ENCODE results near the gene IQCK. TPM values are rescaled to one million over a fixed set of nuclear protein-coding genes. Genes with fewer than 3 reads are reported as not detected.
A peak's percentile ranks its signal among the peaks of the same experiment; 100 is the strongest.

The IQCK gene
- total RNA-seq, 1 donor from 2014 or later: 7.6 TPM

DNA sequence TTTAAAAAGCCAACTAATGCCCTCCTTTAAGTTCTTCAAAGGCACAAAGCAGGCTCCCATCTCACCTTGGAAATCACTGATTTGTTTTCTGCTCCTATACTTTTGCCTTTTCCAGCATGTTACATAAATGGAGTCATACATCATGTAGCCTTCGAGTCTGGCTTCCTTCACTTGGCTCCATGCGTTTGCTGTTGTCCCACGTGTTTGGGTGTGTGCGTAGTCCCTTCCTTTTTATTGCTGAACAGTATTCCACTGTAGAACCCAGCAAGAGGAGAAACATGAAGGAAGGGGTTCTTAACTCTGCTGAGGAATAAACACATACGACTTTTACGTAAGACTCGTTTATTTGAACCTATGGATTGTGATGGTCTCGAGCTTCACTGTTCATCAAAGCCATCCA is 84.5 kb downstream of the IQCK start:
- Histone ChIP-seq H3K4me3 (no peak overlapping the region), H3K36me3 (no peaks in the 10 kb centered on the region), H3K9me3 (peaks cover 3% of the 10 kb centered on the region), H3K4me1 (peaks cover 6% of the 10 kb centered on the region), H3K27ac (no peak overlapping the region), H3K27me3 (no peaks in the 10 kb centered on the region)
- ATAC-seq (no peak), DNase-seq (no peak)
- intact Hi-C loops (cut with DNase I): no loop called here
- TF ChIP-seq, protein P1, sequence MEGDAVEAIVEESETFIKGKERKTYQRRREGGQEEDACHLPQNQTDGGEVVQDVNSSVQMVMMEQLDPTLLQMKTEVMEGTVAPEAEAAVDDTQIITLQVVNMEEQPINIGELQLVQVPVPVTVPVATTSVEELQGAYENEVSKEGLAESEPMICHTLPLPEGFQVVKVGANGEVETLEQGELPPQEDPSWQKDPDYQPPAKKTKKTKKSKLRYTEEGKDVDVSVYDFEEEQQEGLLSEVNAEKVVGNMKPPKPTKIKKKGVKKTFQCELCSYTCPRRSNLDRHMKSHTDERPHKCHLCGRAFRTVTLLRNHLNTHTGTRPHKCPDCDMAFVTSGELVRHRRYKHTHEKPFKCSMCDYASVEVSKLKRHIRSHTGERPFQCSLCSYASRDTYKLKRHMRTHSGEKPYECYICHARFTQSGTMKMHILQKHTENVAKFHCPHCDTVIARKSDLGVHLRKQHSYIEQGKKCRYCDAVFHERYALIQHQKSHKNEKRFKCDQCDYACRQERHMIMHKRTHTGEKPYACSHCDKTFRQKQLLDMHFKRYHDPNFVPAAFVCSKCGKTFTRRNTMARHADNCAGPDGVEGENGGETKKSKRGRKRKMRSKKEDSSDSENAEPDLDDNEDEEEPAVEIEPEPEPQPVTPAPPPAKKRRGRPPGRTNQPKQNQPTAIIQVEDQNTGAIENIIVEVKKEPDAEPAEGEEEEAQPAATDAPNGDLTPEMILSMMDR (IDR thresholded peaks at IDR 0.05): no peak

- Histone ChIP-seq H3K27me3 (no peaks in the 10 kb centered on the region), H3K36me3 (no peaks in the 10 kb centered on the region), H3K9me3 (peaks cover 3% of the 10 kb centered on the region), H3K4me1 (peaks cover 24% of the 10 kb centered on the region), H3K4me3 (no peak overlapping the region), H3K27ac (peak overlapping the region; percentile 73)
- TF ChIP-seq, protein P1 (IDR thresholded peaks at IDR 0.05): no peak
- DNase-seq: no peak
- peak; percentile 83 for ATAC-seq
- intact Hi-C loops (cut with DNase I): no loop called here
Measured at GRCh38 chr16:19804538-19805323, 86.7 kb downstream of the IQCK start.

DNA sequence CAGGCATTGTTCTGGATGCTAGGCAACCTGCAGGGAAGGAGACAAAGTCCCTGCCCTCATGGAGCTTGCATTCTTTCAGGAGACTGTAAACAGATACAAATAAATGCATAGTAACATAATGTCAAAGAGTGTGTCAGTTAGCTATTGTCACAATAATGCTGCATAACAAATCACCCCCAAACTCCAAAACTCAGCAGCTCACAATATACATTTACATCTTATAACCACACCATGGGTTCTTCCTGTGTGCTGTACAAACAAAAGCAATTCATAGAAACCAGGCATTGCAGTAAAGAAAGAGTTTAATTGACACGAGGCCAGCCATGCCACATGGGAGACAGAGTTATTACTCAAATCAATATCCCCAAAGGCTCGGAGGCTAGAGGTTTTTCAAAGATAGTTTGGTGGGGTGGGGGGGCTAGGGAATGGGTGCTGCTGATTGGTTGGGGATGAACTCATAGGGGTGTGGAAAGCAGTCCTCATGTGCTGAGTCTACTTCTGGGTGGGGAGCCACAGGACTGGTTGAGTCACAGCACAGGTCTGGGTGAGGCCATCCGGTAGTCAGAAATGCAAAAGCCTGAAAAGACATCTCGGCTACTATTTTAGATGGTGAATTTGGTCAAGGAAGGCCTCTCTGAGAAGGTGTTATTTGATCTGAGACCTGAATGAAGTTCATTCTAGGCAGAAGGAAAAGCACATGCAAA is 87.5 kb downstream of the IQCK start:
- H3K9me3 ChIP-seq: peaks cover 3% of the 10 kb centered on the region
- H3K27me3 ChIP-seq: no peaks in the 10 kb centered on the region
- TF ChIP-seq, protein P1 (IDR thresholded peaks at IDR 0.05): no peak
- no peaks in the 10 kb centered on the region for H3K36me3 ChIP-seq
- ATAC-seq (no peak), DNase-seq (no peak)
- intact Hi-C loops (cut with DNase I): no loop called here
- H3K4me3 ChIP-seq: no peak overlapping the region
- H3K4me1 ChIP-seq: peaks cover 24% of the 10 kb centered on the region
- no peak overlapping the region for H3K27ac ChIP-seq

GRCh38 chr16:19808061-19808641 is 90.1 kb downstream of the IQCK start:
- no peak overlapping the region for H3K27ac ChIP-seq
- TF ChIP-seq, protein P1 (IDR thresholded peaks at IDR 0.05): no peak
- peaks cover 24% of the 10 kb centered on the region for H3K4me1 ChIP-seq
- H3K27me3 ChIP-seq: no peaks in the 10 kb centered on the region
- H3K4me3 ChIP-seq: no peak overlapping the region
- intact Hi-C loops (cut with DNase I): no loop called here
- no peaks in the 10 kb centered on the region for H3K36me3 ChIP-seq
- H3K9me3 ChIP-seq: peaks cover 3% of the 10 kb centered on the region
- DNase-seq: no peak
- ATAC-seq: peak; percentile 54

DNA sequence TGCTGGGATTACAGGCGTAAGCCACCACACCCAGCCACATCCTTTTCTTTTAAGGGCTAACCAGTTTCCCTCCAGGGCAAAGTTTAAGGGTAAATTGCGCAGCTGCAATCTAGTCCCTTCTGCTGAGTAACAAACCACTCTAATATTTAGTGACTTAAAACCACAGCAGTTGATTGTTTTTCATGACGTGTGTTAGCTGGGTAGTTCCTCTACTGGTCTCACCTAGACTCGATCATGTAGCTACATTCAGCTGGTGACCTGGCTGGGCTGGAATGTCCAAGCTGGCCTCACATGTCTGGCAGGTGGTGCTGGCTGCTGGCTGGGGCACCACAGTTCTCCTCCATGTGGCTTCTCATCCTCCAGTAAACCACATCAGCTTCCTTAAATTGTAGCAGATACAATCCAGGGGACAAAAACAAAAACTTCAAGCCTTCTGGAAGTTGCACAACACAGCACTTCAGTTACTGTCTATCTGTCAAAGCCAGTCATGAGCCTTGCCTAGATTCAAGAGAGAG is 91.1 kb downstream of the IQCK start:
- DNase-seq: no peak
- TF ChIP-seq, protein P1 (IDR thresholded peaks at IDR 0.05): no peak
- no peaks in the 10 kb centered on the region for H3K36me3 ChIP-seq
- intact Hi-C loops (cut with DNase I): no loop called here
- no peaks in the 10 kb centered on the region for H3K27me3 ChIP-seq
- peak; percentile 51 for ATAC-seq
- peaks cover 3% of the 10 kb centered on the region for H3K9me3 ChIP-seq
- peak overlapping the region; percentile 11 for H3K27ac ChIP-seq
- H3K4me1 ChIP-seq: peaks cover 24% of the 10 kb centered on the region
- H3K4me3 ChIP-seq: no peak overlapping the region
